Endothelial cell of umbilical vein (primary cell): ENCODE data around the gene TOE1. TPM values are rescaled to one million over a fixed set of nuclear protein-coding genes. Genes with fewer than 3 reads are reported as not detected.
A peak's percentile ranks its signal among the peaks of the same experiment; 100 is the strongest.

ENCODE experiments used
- BruUV-seq: library from RNA; stranded (reverse); fragments of 400-500 nt; replicated peaks from 2 replicates; lab custom pipeline; 2021; lab: Mats Ljungman, UMichigan
- CTCF ChIA-PET: fragments of 300-600, 350-600 bp; sonication (Branson Sonifier 250); formaldehyde crosslinking; loops from one replicate; lab custom pipeline; 2021; ENCODE audit warnings: antibody characterized with exemption, inconsistent platforms; lab: Charles Lee
- POLR2A ChIA-PET: fragments of 300-600, 350-600 bp; sonication (Branson Sonifier 250); formaldehyde crosslinking; loops from one replicate; lab custom pipeline; 2021; ENCODE audit warnings: antibody characterized with exemption, inconsistent platforms; lab: Charles Lee
- DNase-seq: peaks from one replicate; pipeline ENCODE4 v3.0.0-alpha.2; 2011; ENCODE audit warnings: low read depth, low spot score
- FAIRE-seq: peaks from 2 replicates; lab custom pipeline; 2011; peaks lifted over from hg19 to GRCh38; lab: Jason Lieb, UNC
- H2AFZ ChIP-seq: 2 replicates; pipeline ENCODE4 v1.6.0; 2012; ENCODE audit warnings: low read depth, low read length, control low read depth, inconsistent platforms
- H3K27ac ChIP-seq: 2 replicates; pipeline ENCODE4 v1.5.1; 2011; ENCODE audit warnings: low read depth, mild to moderate bottlenecking, control low read depth, low read length, moderate library complexity; ENCODE audit not compliant: insufficient read depth
- H3K27me3 ChIP-seq, 2 experiments: 2 replicates each; pipeline versions ENCODE4 v1.6.0 to v1.6.1; 2011; ENCODE audit warnings: low read length in 2 of 2, mixed read lengths in 1 of 2; ENCODE audit not compliant: control insufficient read depth in 2 of 2, insufficient read depth in 2 of 2
- H3K36me3 ChIP-seq, 2 experiments: 2 replicates in 1 of 2; 3 replicates in 1 of 2; pipeline ENCODE4 v1.5.1; 2011; ENCODE audit warnings: low read length in 2 of 2, mild to moderate bottlenecking in 1 of 2, moderate library complexity in 1 of 2; ENCODE audit not compliant: control insufficient read depth in 2 of 2, insufficient read depth in 2 of 2; ENCODE audit errors: extremely low read depth in 1 of 2
- H3K4me1 ChIP-seq: 3 replicates; pipeline ENCODE4 v1.5.1; 2011; ENCODE audit warnings: mild to moderate bottlenecking, low read length; ENCODE audit not compliant: control insufficient read depth, insufficient read depth; ENCODE audit errors: extremely low read depth
- H3K4me2 ChIP-seq: 2 replicates; pipeline ENCODE4 v1.6.1; 2011; ENCODE audit warnings: low read length, control low read depth, mixed read lengths; ENCODE audit not compliant: insufficient read depth
- H3K4me3 ChIP-seq, 3 experiments: fragments of 200-600 bp in 1 of 3; sonication (generic), shearing (Covaris generic) in 1 of 3; replicated peaks in 1 of 3; 2 replicates each; pipeline ENCODE4 v1.5.1; 2011 to 2016; ENCODE audit warnings: control low read depth in 3 of 3, low read length in 3 of 3, mild to moderate bottlenecking in 2 of 3, inconsistent platforms in 1 of 3, low read depth in 1 of 3, moderate library complexity in 1 of 3; ENCODE audit not compliant: insufficient read depth in 1 of 3
- H3K79me2 ChIP-seq: 2 replicates; pipeline ENCODE4 v1.6.0; 2012; ENCODE audit warnings: low read length, inconsistent platforms; ENCODE audit not compliant: control insufficient read depth, insufficient read depth
- H3K9ac ChIP-seq: replicated peaks from 2 replicates; pipeline ENCODE3; 2011; ENCODE audit warnings: low read length, control low read depth; ENCODE audit not compliant: insufficient read depth; ENCODE audit errors: extremely low read depth
- H3K9me1 ChIP-seq: replicated peaks from 3 replicates; pipeline ENCODE4 v1.6.0; 2011; ENCODE audit warnings: mild to moderate bottlenecking, low read length; ENCODE audit not compliant: control insufficient read depth, insufficient read depth; ENCODE audit errors: extremely low read depth
- H3K9me3 ChIP-seq: replicated peaks from 2 replicates; pipeline ENCODE4 v1.5.1; 2012; ENCODE audit warnings: low read length, inconsistent platforms; ENCODE audit not compliant: control insufficient read depth, insufficient read depth
- H4K20me1 ChIP-seq: replicated peaks from 2 replicates; pipeline ENCODE3; 2011; ENCODE audit warnings: mild to moderate bottlenecking, low read length; ENCODE audit not compliant: control insufficient read depth, insufficient read depth; ENCODE audit errors: extremely low read depth
- CTCF ChIP-seq, 2 donors: IDR thresholded peaks; 1 replicate in 1 of 2; 2 replicates in 1 of 2; pipeline ENCODE4 v1.5.1; 2011; ENCODE audit warnings: low read length in 2 of 2, mild to moderate bottlenecking in 2 of 2, moderate library complexity in 2 of 2, control low read depth in 1 of 2, inconsistent platforms in 1 of 2, low read depth in 1 of 2; ENCODE audit not compliant: insufficient read depth in 1 of 2; ENCODE audit errors: extremely low read depth in 1 of 2
- EZH2 ChIP-seq: IDR thresholded peaks from 2 replicates; pipeline ENCODE4 v1.6.1; 2012; ENCODE audit warnings: borderline replicate concordance, low read depth, mild to moderate bottlenecking, moderate library complexity, low read length, inconsistent platforms; ENCODE audit not compliant: severe bottlenecking
- FOS ChIP-seq: IDR thresholded peaks from 2 replicates; pipeline ENCODE4 v1.6.1; 2011; ENCODE audit warnings: mild to moderate bottlenecking, low read length, moderate library complexity, borderline replicate concordance; ENCODE audit not compliant: insufficient read depth
- GATA2 ChIP-seq: IDR thresholded peaks from 2 replicates; pipeline ENCODE4 v1.7.0; 2011; ENCODE audit warnings: low read depth, mild to moderate bottlenecking, moderate library complexity, mixed read lengths, low read length; ENCODE audit not compliant: insufficient read length, insufficient read depth
- JUN ChIP-seq: IDR thresholded peaks from 2 replicates; pipeline ENCODE4 v1.6.1; 2011; ENCODE audit warnings: borderline replicate concordance, low read depth; ENCODE audit not compliant: insufficient read length, insufficient read depth
- MYC ChIP-seq: IDR thresholded peaks from one replicate; pipeline ENCODE4 v1.6.1; 2011; ENCODE audit warnings: mild to moderate bottlenecking, low read depth, low read length
- POLR2AphosphoS5 ChIP-seq: IDR thresholded peaks from 2 replicates; pipeline ENCODE4 v1.6.1; 2012; ENCODE audit warnings: low read depth, mild to moderate bottlenecking, control low read depth, low read length, moderate library complexity; ENCODE audit not compliant: insufficient read depth
- dilution Hi-C: fragments of 300-500 bp; cut with MboI; formaldehyde crosslinking; loops from one replicate; pipeline ENCODE4 v1.15.0; 2019; ENCODE audit warnings: low sequenced_read_pairs; ENCODE audit not compliant: extremely low pct_ligation_motif_present
- intact Hi-C: fragments of 100-400 bp; cut with micrococcal nuclease; formaldehyde crosslinking; loops from one replicate; pipeline ENCODE4 v1.10.0; 2022
- polyA plus RNA-seq, 4 experiments: library from polyadenylated mRNA; depleted of rRNA in 3 of 4; stranded (reverse) in 3 of 4; unstranded in 1 of 4; fragments of >200 nt; gene quantifications; 2 replicates each; pipeline versions ENCODE4 v1.2.1 to v1.2.3, GENCODE V29; 2011 to 2012; ENCODE audit warnings: missing spikeins in 1 of 4
- total RNA-seq: library from RNA; stranded (reverse); gene quantifications from 2 replicates; pipeline ENCODE4 v1.2.3, GENCODE V29; 2021

Gene TOE1
- total and polyA plus RNA-seq, 2 donors (not counting 3 experiments of a cell fraction or from before 2014, with no cell fraction given): 16.3 to 24.9 TPM

GRCh38 chr1:45346473-45346872 lies 6.5 kb downstream of the TOE1 start:
- no TSS peak for BruUV-seq
- peaks cover 12% of the 10 kb centered on the region for H3K79me2 ChIP-seq
- no peak overlapping the region for H2AFZ ChIP-seq
- POLR2A ChIA-PET: interaction anchor here (1.1 to 1.5 kb wide), 3 partner anchors 43 to 175 kb away, joined by 3 read pairs; partner anchors contain the start of gene PRDX1
- DNase-seq (no peak), FAIRE-seq (no peak)
- H4K20me1 ChIP-seq: no peaks in the 10 kb centered on the region
- no peaks in the 10 kb centered on the region for H3K9me1 ChIP-seq
- TF ChIP-seq EZH2 (no peak), JUN (no peak), MYC (no peak), POLR2AphosphoS5 (peak; percentile 5), FOS (no peak), GATA2 (no peak)
- no peaks in the 10 kb centered on the region for H3K9me3 ChIP-seq
- no peak overlapping the region for H3K27ac ChIP-seq
- H3K4me1 ChIP-seq: peaks cover 10% of the 10 kb centered on the region
- H3K9ac ChIP-seq: no peak overlapping the region
- no peak overlapping the region for H3K4me3 ChIP-seq
- H3K36me3 ChIP-seq: peaks cover 8 to 11% of the 10 kb centered on the region in 2 experiments
- dilution Hi-C loops: no loop called here
- no peak overlapping the region for H3K4me2 ChIP-seq
- intact Hi-C loops: no loop called here
- H3K27me3 ChIP-seq: no peaks in the 10 kb centered on the region
- CTCF ChIA-PET: interaction anchor here (1.0 to 1.1 kb wide), 2 partner anchors 9 to 43 kb away, joined by 3 read pairs; no protein-coding TSS in a partner anchor

GRCh38 chr1:45348020-45348419 lies 8.1 kb downstream of the TOE1 start:
- Histone ChIP-seq H3K36me3 (peaks cover 2 to 6% of the 10 kb centered on the region in 2 experiments), H3K9me3 (no peaks in the 10 kb centered on the region), H2AFZ (no peak overlapping the region), H4K20me1 (no peaks in the 10 kb centered on the region), H3K9ac (no peak overlapping the region), H3K4me3 (no peak overlapping the region), H3K27ac (no peak overlapping the region), H3K4me2 (no peak overlapping the region), H3K9me1 (no peaks in the 10 kb centered on the region), H3K27me3 (no peaks in the 10 kb centered on the region), H3K79me2 (no peaks in the 10 kb centered on the region), H3K4me1 (no peaks in the 10 kb centered on the region)
- BruUV-seq: no TSS peak
- FAIRE-seq: no peak
- DNase-seq: no peak
- intact Hi-C loops: no loop called here
- dilution Hi-C loops: no loop called here
- CTCF ChIA-PET: interaction anchor here (0.6 to 2.7 kb wide), 8 partner anchors 8 to 333 kb away, joined by 3 to 10 read pairs (median 5); partner anchors contain the start of genes MUTYH, TESK2 and TOE1
- POLR2A ChIA-PET: interaction anchor here (1.2 to 1.5 kb wide), 2 partner anchors 8 to 174 kb away, joined by 3 to 5 read pairs; partner anchors contain the start of genes MUTYH, PRDX1 and TOE1
- TF ChIP-seq CTCF (IDR thresholded peaks at IDR 0.05; ENCODE audit: extremely low read depth in 1 of 2, insufficient read depth in 1 of 2, low read depth in 1 of 2, low read length in 2 of 2) (no peak), MYC (no peak), POLR2AphosphoS5 (no peak)
